HepG2 (cell line): ENCODE measurements around the gene CCDC183. TPM values are rescaled to one million over a fixed set of nuclear protein-coding genes. Genes with fewer than 3 reads are reported as not detected.

ENCODE experiments used
- ATAC-seq: fragments of 200-7000 bp; cut with Tn5 transposase; 3 replicates; pipeline ENCODE4 v1.9.1; 2020; ENCODE audit warnings: mild to moderate bottlenecking, moderate library complexity
- Bru-seq: library from RNA; stranded (reverse); fragments of 400-500 nt; gene quantifications from one replicate; lab custom pipeline; 2021; lab: Mats Ljungman, UMichigan
- BruChase-seq, 2 experiments: library from RNA; stranded (reverse); fragments of 400-500 nt; gene quantifications; one replicate each; lab custom pipeline; 2021; lab: Mats Ljungman, UMichigan
- BruUV-seq: library from RNA; stranded (reverse); fragments of 400-500 nt; replicated peaks from 2 replicates; lab custom pipeline; 2021; lab: Mats Ljungman, UMichigan
- CTCF ChIA-PET: fragments of 300-600 bp; formaldehyde crosslinking; extraction: SDS; loops from one replicate; lab custom pipeline; 2021; ENCODE audit warnings: low total read pairs, inconsistent platforms, low intra/inter-chr PET ratio; lab: Yijun Ruan, JAX
- POLR2A ChIA-PET: fragments of 350-600 bp; sonication (Branson Sonifier 250); formaldehyde crosslinking; loops from one replicate; lab custom pipeline; 2020; ENCODE audit warnings: antibody characterized with exemption, inconsistent platforms; lab: Yijun Ruan, JAX
- DNase-seq: peaks from one replicate; pipeline ENCODE4 v3.0.0-alpha.2; 2015; ENCODE audit warnings: low spot score
- FAIRE-seq: peaks from 3 replicates; lab custom pipeline; 2011; peaks lifted over from hg19 to GRCh38; lab: Jason Lieb, UNC
- H2AFZ ChIP-seq: one replicate; pipeline ENCODE4 v1.6.1; 2011; ENCODE audit warnings: low read length, inconsistent platforms
- H3K27ac ChIP-seq: fragments of 300-600 bp; 3 replicates; pipeline ENCODE4 v1.8.0; 2011; ENCODE audit warnings: mixed run types, mild to moderate bottlenecking, mixed read lengths, low read length, inconsistent platforms; ENCODE audit not compliant: insufficient read depth; ENCODE audit errors: extremely low read length
- H3K27me3 ChIP-seq, 2 experiments: fragments of 200-600 bp in 1 of 2; 2 replicates in 1 of 2; 3 replicates in 1 of 2; pipeline versions ENCODE4 v1.6.0 to v1.8.0; 2011; ENCODE audit warnings: low read length in 2 of 2, mild to moderate bottlenecking in 2 of 2, moderate library complexity in 2 of 2, inconsistent platforms in 1 of 2; ENCODE audit not compliant: insufficient read depth in 2 of 2, control insufficient read depth in 1 of 2
- H3K36me3 ChIP-seq, 2 experiments: fragments of 200-600 bp in 1 of 2; replicated peaks in 1 of 2; 2 replicates in 1 of 2; 3 replicates in 1 of 2; pipeline versions ENCODE4 v1.5.1 to v1.8.0; 2011; ENCODE audit warnings: low read length in 2 of 2, inconsistent platforms in 1 of 2; ENCODE audit not compliant: insufficient read depth in 2 of 2, control insufficient read depth in 1 of 2
- H3K4me1 ChIP-seq: 2 replicates; pipeline ENCODE4 v1.5.1; 2012; ENCODE audit warnings: low read length, inconsistent platforms; ENCODE audit not compliant: insufficient read depth
- H3K4me2 ChIP-seq: 2 replicates; pipeline ENCODE4 v1.6.0; 2011; ENCODE audit warnings: low read depth, low read length, inconsistent platforms
- H3K4me3 ChIP-seq, 3 experiments: fragments of 200-600 bp in 1 of 3; sonication (generic), shearing (Covaris generic) in 1 of 3; replicated peaks in 1 of 3; 2 replicates each; pipeline ENCODE4 v1.5.1; 2011 to 2016; ENCODE audit warnings: low read length in 3 of 3, inconsistent platforms in 2 of 3, low read depth in 2 of 3, mild to moderate bottlenecking in 2 of 3, control low read depth in 1 of 3, mixed read lengths in 1 of 3; ENCODE audit not compliant: insufficient read depth in 1 of 3
- H3K79me2 ChIP-seq: one replicate; pipeline ENCODE4 v1.6.1; 2011; ENCODE audit warnings: low read length, inconsistent platforms; ENCODE audit not compliant: insufficient read depth
- H3K9ac ChIP-seq: 2 replicates; pipeline ENCODE4 v1.6.0; 2011; ENCODE audit warnings: mild to moderate bottlenecking, low read depth, low read length, inconsistent platforms; ENCODE audit not compliant: insufficient read depth
- H3K9me3 ChIP-seq: 2 replicates; pipeline ENCODE4 v1.5.1; 2012; ENCODE audit warnings: mild to moderate bottlenecking, low read length
- H4K20me1 ChIP-seq: 2 replicates; pipeline ENCODE4 v1.6.0; 2011; ENCODE audit warnings: inconsistent platforms, mild to moderate bottlenecking, low read length, moderate library complexity; ENCODE audit not compliant: insufficient read depth
- AGO1 ChIP-seq: fragments of 200-400 bp; formaldehyde crosslinking; IDR thresholded peaks from 2 replicates; pipeline ENCODE4 v1.6.1; 2017; ENCODE audit warnings: mild to moderate bottlenecking, low read depth, low read length, moderate library complexity; ENCODE audit not compliant: poor library complexity, severe bottlenecking
- ARNTL ChIP-seq: sonication (generic); formaldehyde crosslinking; IDR thresholded peaks from 2 replicates; pipeline ENCODE4 v1.4.0; 2020; ENCODE audit warnings: mild to moderate bottlenecking, missing genetic modification reagents
- CCAR2 ChIP-seq: fragments of 200-400 bp; formaldehyde crosslinking; optimal IDR thresholded peaks from 2 replicates; pipeline ENCODE3; 2018; ENCODE audit warnings: low read depth, mild to moderate bottlenecking, low read length, moderate library complexity
- DPF2 ChIP-seq: sonication (generic); formaldehyde crosslinking; IDR thresholded peaks from 2 replicates; pipeline ENCODE4 v1.4.0; 2020; ENCODE audit warnings: mild to moderate bottlenecking, low read depth, missing genetic modification reagents, borderline replicate concordance
- GABPA ChIP-seq, 2 experiments: IDR thresholded peaks; 2 replicates each; pipeline ENCODE4 v1.6.1; 2011 to 2016; ENCODE audit warnings: low read depth in 2 of 2, low read length in 1 of 2, missing biosample characterization in 1 of 2, missing genetic modification characterization in 1 of 2
- HNF1B ChIP-seq: sonication (generic); formaldehyde crosslinking; IDR thresholded peaks from 2 replicates; pipeline ENCODE4 v1.5.1; 2020; ENCODE audit warnings: mild to moderate bottlenecking, moderate library complexity, missing genetic modification reagents
- HOXA5 ChIP-seq: sonication (generic); formaldehyde crosslinking; IDR thresholded peaks from 2 replicates; pipeline ENCODE4 v1.4.0; 2020; ENCODE audit warnings: missing genetic modification reagents
- SRF ChIP-seq: IDR thresholded peaks from 2 replicates; pipeline ENCODE4 v1.6.1; 2011; ENCODE audit warnings: mild to moderate bottlenecking, low read depth, low read length, moderate library complexity
- ZNF646 ChIP-seq: sonication (generic); formaldehyde crosslinking; IDR thresholded peaks from 2 replicates; pipeline ENCODE4 v1.9.0; 2021; ENCODE audit warnings: mild to moderate bottlenecking, missing genetic modification reagents
- WGBS: methylation state at CpG from one replicate; pipeline ENCODE4 v1.1.6; 2017; ENCODE audit warnings: low lambda C conversion rate; 5-methylcytosine and 5-hydroxymethylcytosine counted together
- in situ Hi-C: cut with HindIII; loops from 2 replicates; pipeline ENCODE4 v1.10.0; 2017; ENCODE audit warnings: low pct_unique_long_range_greater_than_20kb; ENCODE audit not compliant: extremely low pct_ligation_motif_present
- intact Hi-C: fragments of 100-400 bp; cut with micrococcal nuclease; formaldehyde crosslinking; loops from one replicate; pipeline ENCODE4 v1.10.0; 2022; ENCODE audit not compliant: unreplicated experiment
- long read RNA-seq, 2 experiments: library from RNA in 1 of 2; library from polyadenylated mRNA in 1 of 2; stranded (forward) in 1 of 2; unstranded in 1 of 2; transcript quantifications; one replicate each; pipeline ENCODE4 v2.0.0, GENCODE V29; 2019 to 2022
- polyA minus RNA-seq, 3 experiments: library from RNA; depleted of rRNA, polyadenylated mRNA; stranded (reverse); fragments of >200 nt; gene quantifications; 2 replicates each; pipeline ENCODE4 v1.2.3, GENCODE V29; 2011; ENCODE audit warnings: low replicate concordance in 1 of 3
- polyA plus RNA-seq, 8 experiments: library from polyadenylated mRNA; depleted of rRNA in 3 of 8; stranded (reverse) in 7 of 8; unstranded in 1 of 8; fragments of >200 nt; fragmentation: Illumina TruSeq in 4 of 8; extraction: Trizol in 4 of 8; gene quantifications; 2 replicates each; pipeline versions ENCODE4 v1.2.1 to v1.2.3, GENCODE V29; 2011 to 2016; ENCODE audit warnings: low read depth in 4 of 8, missing spikeins in 1 of 8, mixed read lengths in 1 of 8; ENCODE audit not compliant: insufficient read depth in 1 of 8
- total RNA-seq, 5 experiments: library from RNA; depleted of rRNA; stranded (reverse); fragments of >200 nt; fragmentation: Illumina TruSeq; extraction: Trizol; gene quantifications; 2 replicates each; pipeline ENCODE4 v1.2.3, GENCODE V29; 2016; ENCODE audit warnings: low read depth in 1 of 5

CCDC183 gene
- total RNA-seq (2016; rRNA removed; fragmentation: Illumina TruSeq; extraction: Trizol) (3.0 and 5.0 TPM in 2 replicates), polyA plus RNA-seq (2011; rRNA removed) (66.4 and 91.2 TPM in 2 replicates), polyA minus RNA-seq (2011; rRNA and poly(A)+ RNA removed; ENCODE audit: low replicate concordance) (0.12 and 15.7 TPM in 2 replicates), Bru-seq, nascent RNA (percentile 61 among the genes with signal in this experiment), BruChase-seq, experiment 1, labeled RNA remaining after a 6-hour chase (percentile 59 among the genes with signal in this experiment), BruChase-seq, experiment 2, labeled RNA remaining after a 2-hour chase (percentile 66 among the genes with signal in this experiment)
- 7.7 and 12.2 TPM in 2 replicates for total RNA-seq (2016; cell fraction: cytosol; rRNA removed; fragmentation: Illumina TruSeq; extraction: Trizol; ENCODE audit: low read depth)
- 2.7 and 3.9 TPM in 2 replicates for total RNA-seq (2016; cell fraction: insoluble cytoplasmic fraction; rRNA removed; fragmentation: Illumina TruSeq; extraction: Trizol)
- 8.1 and 14.4 TPM in 2 replicates for total RNA-seq (2016; cell fraction: membrane; rRNA removed; fragmentation: Illumina TruSeq; extraction: Trizol)
- total RNA-seq (2016; cell fraction: nucleus; rRNA removed; fragmentation: Illumina TruSeq; extraction: Trizol) = 1.6 and 3.7 TPM in 2 replicates
- 27.0 and 41.7 TPM in 2 replicates for polyA plus RNA-seq (2011; cell fraction: cytosol; rRNA removed)
- polyA plus RNA-seq (2011; cell fraction: nucleus; rRNA removed) = 838 and 949 TPM in 2 replicates
- 36.4 and 41.6 TPM in 2 replicates for polyA plus RNA-seq (2012)
- 10.3 and 12.4 TPM in 2 replicates for polyA plus RNA-seq (2016; cell fraction: cytosol; fragmentation: Illumina TruSeq; extraction: Trizol; ENCODE audit: low read depth)
- polyA plus RNA-seq (2016; cell fraction: insoluble cytoplasmic fraction; fragmentation: Illumina TruSeq; extraction: Trizol; ENCODE audit: low read depth) = 4.0 and 6.0 TPM in 2 replicates
- 10.0 and 11.0 TPM in 2 replicates for polyA plus RNA-seq (2016; cell fraction: membrane; fragmentation: Illumina TruSeq; extraction: Trizol; ENCODE audit: low read depth)
- polyA plus RNA-seq (2016; cell fraction: nucleus; fragmentation: Illumina TruSeq; extraction: Trizol; ENCODE audit: insufficient read depth, low read depth) = 5.5 and 8.4 TPM in 2 replicates
- 5.2 and 6.7 TPM in 2 replicates for polyA minus RNA-seq (2011; cell fraction: cytosol; rRNA and poly(A)+ RNA removed)
- polyA minus RNA-seq (2011; cell fraction: nucleus; rRNA and poly(A)+ RNA removed) = 70.7 and 83.0 TPM in 2 replicates
- long read RNA-seq, experiment 1, transcript CCDC183-208 (2 exons, 644 nt) = major isoform, 9 of 11 reads
- long read RNA-seq, experiment 1, partial matches to known transcripts = 2 of 11 reads
- long read RNA-seq, experiment 1, other reads (novel, unspliced or antisense) = 0 of 11 reads
- long read RNA-seq, experiment 2, transcript CCDC183-208 (2 exons, 644 nt) = major isoform, 9 of 10 reads
- long read RNA-seq, experiment 2, partial matches to known transcripts = 1 of 10 reads
- long read RNA-seq, experiment 2, other reads (novel, unspliced or antisense) = 0 of 10 reads

- Histone ChIP-seq H2AFZ (no peak within 1 kb of the TSS), H3K27me3 (no peaks in the 10 kb centered on the region; a peak in 1 of 5 replicates), H3K27ac (peak within 1 kb of the TSS; percentile 53), H4K20me1 (no peaks in the 10 kb centered on the region; the same call in 1 of the 2 replicates), H3K36me3 (0 out of 5 replicates have a peak, but pooled peaks cover 0 to 12% of the 10 kb centered on the region in 2 experiments), H3K4me2 (peak within 1 kb of the TSS; percentile 48), H3K79me2 (peaks cover 48% of the 10 kb centered on the region), H3K9ac (no peak within 1 kb of the TSS), H3K9me3 (no peaks in the 10 kb centered on the region), H3K4me1 (peaks cover 73% of the 10 kb centered on the region), H3K4me3 (peak within 1 kb of the TSS in 1 of 3 experiments; percentile 38; a peak in 1 of 6 replicates)
- no TSS peak for BruUV-seq
- in situ Hi-C loops = no loop called here
- intact Hi-C loops = no loop called here
- ChIA-PET POLR2A (interaction anchor here (1.0 kb wide), 1 partner anchor 10 kb away, joined by 3 read pairs; no protein-coding TSS in a partner anchor), CTCF (no interaction called here)
- FAIRE-seq = no peak
- 55% methylated on average over 4 of the region's 5 CpGs for WGBS
- ATAC-seq = no peak
- no peak for DNase-seq
- TF ChIP-seq CCAR2 = no peak
- no peak for TF ChIP-seq HOXA5 (CRISPR knock-in tag)
- TF ChIP-seq HNF1B = no peak; the same call in 1 of the 2 replicates
- TF ChIP-seq ARNTL (CRISPR knock-in tag) = no peak
- TF ChIP-seq AGO1 = peak; percentile 87
- TF ChIP-seq ZNF646 (CRISPR knock-in tag) = no peak
- TF ChIP-seq GABPA (IDR thresholded peaks at IDR 0.05; ENCODE audit: low read depth, low read length) = no peak
- no peak for TF ChIP-seq GABPA (CRISPR knock-in tag; IDR thresholded peaks at IDR 0.05; ENCODE audit: low read depth)
- no peak for TF ChIP-seq DPF2 (CRISPR knock-in tag)
- no peak for TF ChIP-seq SRF
Observed at GRCh38 chr9:136796238-136796774, at the start of gene CCDC183. CCDC183 (plus strand) TSS chr9:136796338; CDS start chr9:136796398, 60 bp downstream.
